ENCODE data around the gene TPRX2. TPM values are rescaled to one million over a fixed set of nuclear protein-coding genes. Genes with fewer than 3 reads are reported as not detected.
A peak's percentile ranks its signal among the peaks of the same experiment; 100 is the strongest.
"Not testable (repeated sequence)": the region's sequence is repeated elsewhere in the genome, so short reads cannot be mapped to it uniquely, and the experiment has no call there.

The TPRX2 gene, protein sequence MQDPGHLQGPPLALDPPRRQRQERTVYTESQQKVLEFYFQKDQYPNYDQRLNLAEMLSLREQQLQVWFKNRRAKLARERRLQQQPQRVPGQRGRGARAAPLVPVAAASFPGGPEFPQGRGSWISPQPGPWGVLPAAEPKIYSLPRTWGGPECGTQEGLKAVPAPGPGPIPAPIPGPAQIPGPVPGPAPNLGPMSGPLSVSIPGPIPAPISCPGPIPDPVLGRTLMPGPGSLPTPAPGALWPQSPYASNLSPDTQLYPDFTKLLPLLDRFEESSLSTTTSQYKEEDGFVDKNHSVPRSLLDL
- polyA plus RNA-seq (2012; ENCODE audit: insufficient read depth, insufficient read length, low read depth), result not detected

DNA sequence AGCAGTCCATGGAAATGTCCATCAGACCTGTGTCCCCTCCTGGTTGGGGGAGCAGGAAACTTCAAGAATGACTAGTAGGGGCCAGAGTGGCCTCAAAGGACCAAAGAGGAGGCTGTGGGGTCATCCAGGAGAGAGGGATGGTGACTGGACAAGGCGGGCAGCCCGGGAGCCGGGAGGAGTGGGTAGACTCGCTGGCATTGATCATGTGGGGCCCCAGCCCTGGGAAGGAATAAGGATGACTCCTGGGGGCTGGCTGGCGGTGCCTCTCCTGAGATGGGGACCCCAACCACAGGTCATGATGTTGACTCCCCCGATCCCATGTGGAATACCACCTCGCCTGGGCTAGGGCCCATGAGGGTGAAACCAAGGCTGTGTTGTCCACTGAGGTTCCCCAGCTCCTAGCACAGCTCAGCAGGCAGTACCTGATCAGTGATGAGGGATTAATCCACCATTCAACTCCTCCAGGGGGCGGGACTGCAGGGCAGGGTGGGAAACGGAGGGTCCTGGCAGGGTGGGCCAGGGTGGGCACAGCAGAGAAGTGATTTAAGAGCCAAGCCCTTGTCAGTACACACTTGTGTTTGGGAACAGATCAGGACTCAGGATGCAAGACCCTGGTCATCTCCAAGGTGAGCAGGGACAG is at the start of gene TPRX2:
TPRX2 (plus strand) TSS at position 590 of the 640 bp plus-strand sequence; CDS start at position 602, 12 bp downstream.
- not testable (repeated sequence) for H3K4me1 ChIP-seq; H3K4me3 ChIP-seq (ENCODE audit: low read depth, low read length); H3K27me3 ChIP-seq; H3K9me3 ChIP-seq; DNase-seq; H3K36me3 ChIP-seq

DNA sequence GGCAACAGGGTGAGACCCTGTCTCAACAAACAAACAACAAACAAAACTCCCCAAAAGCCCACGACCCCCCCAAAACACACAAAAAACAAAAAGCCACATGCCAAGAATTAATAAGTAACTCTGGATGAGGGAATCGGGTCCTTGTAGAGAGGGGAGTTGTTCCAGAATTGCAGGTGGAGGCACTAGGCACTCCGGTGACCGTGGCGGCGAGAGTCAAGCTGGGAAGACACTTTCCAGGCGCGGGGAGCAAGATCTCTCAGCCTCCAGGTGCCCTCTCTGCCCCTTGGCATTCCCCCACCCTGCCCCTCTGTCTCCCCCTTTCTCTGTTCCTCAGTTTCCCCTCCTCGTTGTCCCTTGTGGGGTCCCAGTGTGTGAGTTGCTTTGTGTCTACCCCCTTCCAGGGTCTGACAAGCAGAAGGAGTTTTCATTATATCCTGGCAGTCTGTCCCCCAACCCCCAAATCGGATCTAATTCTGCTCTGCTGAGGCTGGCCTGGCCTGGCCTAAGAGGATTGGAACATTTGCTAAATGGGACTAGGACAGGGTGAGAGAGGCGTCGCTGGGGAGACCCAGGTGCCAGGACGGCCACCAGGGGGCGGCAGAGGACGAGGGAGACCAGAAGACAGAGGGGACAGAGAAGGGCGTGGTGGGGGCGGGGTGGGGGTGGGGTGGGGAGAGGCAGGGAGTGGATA is 45.6 kb upstream of the TPRX2 start:
- TF ChIP-seq, protein P1, sequence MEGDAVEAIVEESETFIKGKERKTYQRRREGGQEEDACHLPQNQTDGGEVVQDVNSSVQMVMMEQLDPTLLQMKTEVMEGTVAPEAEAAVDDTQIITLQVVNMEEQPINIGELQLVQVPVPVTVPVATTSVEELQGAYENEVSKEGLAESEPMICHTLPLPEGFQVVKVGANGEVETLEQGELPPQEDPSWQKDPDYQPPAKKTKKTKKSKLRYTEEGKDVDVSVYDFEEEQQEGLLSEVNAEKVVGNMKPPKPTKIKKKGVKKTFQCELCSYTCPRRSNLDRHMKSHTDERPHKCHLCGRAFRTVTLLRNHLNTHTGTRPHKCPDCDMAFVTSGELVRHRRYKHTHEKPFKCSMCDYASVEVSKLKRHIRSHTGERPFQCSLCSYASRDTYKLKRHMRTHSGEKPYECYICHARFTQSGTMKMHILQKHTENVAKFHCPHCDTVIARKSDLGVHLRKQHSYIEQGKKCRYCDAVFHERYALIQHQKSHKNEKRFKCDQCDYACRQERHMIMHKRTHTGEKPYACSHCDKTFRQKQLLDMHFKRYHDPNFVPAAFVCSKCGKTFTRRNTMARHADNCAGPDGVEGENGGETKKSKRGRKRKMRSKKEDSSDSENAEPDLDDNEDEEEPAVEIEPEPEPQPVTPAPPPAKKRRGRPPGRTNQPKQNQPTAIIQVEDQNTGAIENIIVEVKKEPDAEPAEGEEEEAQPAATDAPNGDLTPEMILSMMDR (IDR thresholded peaks at IDR 0.05; ENCODE audit: low read depth, low read length), result peak; percentile 62
- peak; percentile 88 for DNase-seq

DNA sequence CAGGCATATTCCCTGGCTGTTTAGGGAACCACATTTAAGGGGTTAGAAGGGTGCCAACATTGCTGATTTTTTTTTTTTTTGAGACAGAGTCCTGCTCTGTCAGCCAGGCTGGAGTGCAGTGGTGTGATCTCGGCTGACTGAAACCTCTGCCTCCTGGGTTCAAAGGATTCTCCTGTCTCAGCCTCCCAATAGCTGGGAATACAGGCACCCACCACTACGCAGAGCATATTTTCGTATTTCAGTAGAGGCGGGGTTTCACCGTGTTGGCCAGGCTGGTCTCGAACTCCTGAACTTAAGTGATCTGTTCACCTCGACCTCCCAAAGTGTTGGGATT is 45.1 kb upstream of the TPRX2 start:
- Histone ChIP-seq H3K36me3 (no peaks in the 10 kb centered on the region), H3K27me3 (no peaks in the 10 kb centered on the region), H3K4me1 (no peaks in the 10 kb centered on the region), H3K9me3 (no peaks in the 10 kb centered on the region), H3K4me3 (ENCODE audit: low read depth, low read length) (no peak overlapping the region)
- DNase-seq, result no peak
- TF ChIP-seq, protein P1 (IDR thresholded peaks at IDR 0.05; ENCODE audit: low read depth, low read length), result no peak

More for the DNA sequence above, 45.6 kb upstream of the TPRX2 start:
- Histone ChIP-seq H3K4me3 (ENCODE audit: low read depth, low read length) (no peak overlapping the region), H3K4me1 (no peaks in the 10 kb centered on the region), H3K36me3 (no peaks in the 10 kb centered on the region), H3K27me3 (no peaks in the 10 kb centered on the region), H3K9me3 (no peaks in the 10 kb centered on the region)

DNA sequence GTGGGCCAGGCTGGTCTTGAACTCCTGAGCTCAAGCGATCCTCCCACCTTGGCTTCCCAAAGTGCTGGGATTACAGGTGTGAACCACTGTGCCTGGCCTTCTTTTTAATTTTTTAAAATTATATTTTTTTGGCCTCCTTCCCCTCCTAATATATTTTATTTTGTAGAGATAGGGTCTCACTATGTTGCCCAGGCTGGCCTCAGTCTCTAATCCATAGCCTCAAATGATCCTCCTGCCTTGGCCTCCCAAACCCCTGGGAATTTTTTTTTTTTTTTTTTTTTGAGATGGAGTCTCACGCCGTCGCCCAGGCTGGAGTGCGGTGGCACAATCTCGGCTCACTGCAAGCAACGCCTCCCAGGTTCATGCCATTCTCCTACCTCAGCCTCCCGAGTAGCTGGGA is 42.8 kb upstream of the TPRX2 start:
- DNase-seq; H3K9me3 ChIP-seq; H3K4me1 ChIP-seq; H3K4me3 ChIP-seq (ENCODE audit: low read depth, low read length); H3K36me3 ChIP-seq: not testable (repeated sequence)
- H3K27me3 ChIP-seq, result peaks cover 10% of the 10 kb centered on the region; the same call in 1 of the 2 replicates

DNA sequence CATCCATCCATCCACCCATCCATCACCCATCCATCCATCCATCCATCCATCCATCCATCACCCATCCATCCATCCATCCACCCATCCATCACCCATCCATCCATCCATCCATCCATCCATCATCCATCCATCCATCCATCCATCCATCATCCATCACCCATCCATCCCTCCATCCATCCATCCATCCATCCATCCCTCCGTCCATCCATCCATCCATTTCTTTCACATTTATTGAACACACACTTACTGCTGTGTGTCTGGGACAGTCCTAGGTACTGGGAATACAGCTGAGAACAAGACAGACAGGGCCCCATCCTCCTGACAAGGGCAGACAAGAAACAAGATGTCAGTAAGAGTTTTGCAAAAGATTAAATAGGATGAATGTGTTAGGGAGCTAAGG is 40.8 kb upstream of the TPRX2 start:
- H3K9me3 ChIP-seq; H3K4me3 ChIP-seq (ENCODE audit: low read depth, low read length); H3K4me1 ChIP-seq; DNase-seq; H3K36me3 ChIP-seq: not testable (repeated sequence)
- peaks cover 10% of the 10 kb centered on the region; the same call in 1 of the 2 replicates for H3K27me3 ChIP-seq

DNA sequence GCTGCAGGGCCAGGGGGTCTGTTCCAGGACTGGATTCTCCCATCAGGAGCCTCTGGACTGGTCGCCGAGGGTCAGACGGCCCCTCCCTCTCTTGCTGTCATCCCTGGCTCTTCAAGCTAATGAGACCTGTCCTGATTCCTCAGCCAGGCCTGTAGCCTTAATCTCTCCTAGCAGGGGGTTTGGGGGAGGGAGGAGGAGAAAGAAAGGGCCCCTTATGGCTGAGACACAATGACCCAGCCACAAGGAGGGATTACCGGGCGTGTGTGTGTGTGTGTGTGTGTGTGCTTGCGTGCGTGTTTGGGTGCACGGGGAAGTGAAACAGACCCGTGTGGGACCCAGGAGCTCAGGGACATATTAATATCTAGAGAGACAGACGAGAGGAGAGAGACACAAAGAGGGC is 39.2 kb upstream of the TPRX2 start:
- no peaks in the 10 kb centered on the region for H3K36me3 ChIP-seq
- no peak overlapping the region for H3K4me3 ChIP-seq (ENCODE audit: low read depth, low read length)
- no peaks in the 10 kb centered on the region for H3K9me3 ChIP-seq
- peaks cover 10% of the 10 kb centered on the region; the same call in 1 of the 2 replicates for H3K27me3 ChIP-seq
- H3K4me1 ChIP-seq, result no peaks in the 10 kb centered on the region
- TF ChIP-seq, protein P1 (IDR thresholded peaks at IDR 0.05; ENCODE audit: low read depth, low read length), result no peak
- no peak for DNase-seq

DNA sequence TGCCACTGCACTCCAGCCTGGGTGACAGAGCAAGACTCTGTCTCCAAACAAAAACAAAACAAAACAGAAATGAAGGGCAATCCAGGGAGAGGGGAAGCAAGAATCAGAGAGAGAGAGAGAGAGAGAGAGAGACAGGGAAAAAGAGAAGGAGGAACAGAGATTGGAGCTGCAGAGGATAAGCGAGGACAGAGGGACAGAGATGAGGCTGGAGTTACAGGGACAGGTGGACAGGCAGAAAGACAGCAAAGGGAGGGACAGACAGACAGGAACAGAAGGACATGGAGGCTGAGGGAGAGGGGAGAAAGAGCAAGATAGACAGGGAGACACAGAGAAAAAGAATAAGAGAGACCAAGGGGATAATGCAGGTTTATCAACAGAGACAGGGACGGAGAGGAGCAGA is 38.6 kb upstream of the TPRX2 start:
- H3K36me3 ChIP-seq, result no peaks in the 10 kb centered on the region
- no peak for DNase-seq
- H3K4me1 ChIP-seq, result no peaks in the 10 kb centered on the region
- H3K9me3 ChIP-seq, result no peaks in the 10 kb centered on the region
- peaks cover 10% of the 10 kb centered on the region; the same call in 1 of the 2 replicates for H3K27me3 ChIP-seq
- no peak overlapping the region for H3K4me3 ChIP-seq (ENCODE audit: low read depth, low read length)
- TF ChIP-seq, protein P1 (IDR thresholded peaks at IDR 0.05; ENCODE audit: low read depth, low read length), result no peak

Data from BE2C (cell line).